Endothelial cell of coronary artery (primary cell): Measurements from ENCODE around the gene PEF1. TPM values are rescaled to one million over a fixed set of nuclear protein-coding genes. Genes with fewer than 3 reads are reported as not detected.

Source experiments
- total RNA-seq: library from RNA; depleted of rRNA; stranded (reverse); fragments of >200 nt; gene quantifications from 2 replicates; pipeline ENCODE4 v1.2.3, GENCODE V29; 2014

PEF1 gene, protein sequence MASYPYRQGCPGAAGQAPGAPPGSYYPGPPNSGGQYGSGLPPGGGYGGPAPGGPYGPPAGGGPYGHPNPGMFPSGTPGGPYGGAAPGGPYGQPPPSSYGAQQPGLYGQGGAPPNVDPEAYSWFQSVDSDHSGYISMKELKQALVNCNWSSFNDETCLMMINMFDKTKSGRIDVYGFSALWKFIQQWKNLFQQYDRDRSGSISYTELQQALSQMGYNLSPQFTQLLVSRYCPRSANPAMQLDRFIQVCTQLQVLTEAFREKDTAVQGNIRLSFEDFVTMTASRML
- total RNA-seq: 63.7 and 69.3 TPM in 2 replicates

DNA sequence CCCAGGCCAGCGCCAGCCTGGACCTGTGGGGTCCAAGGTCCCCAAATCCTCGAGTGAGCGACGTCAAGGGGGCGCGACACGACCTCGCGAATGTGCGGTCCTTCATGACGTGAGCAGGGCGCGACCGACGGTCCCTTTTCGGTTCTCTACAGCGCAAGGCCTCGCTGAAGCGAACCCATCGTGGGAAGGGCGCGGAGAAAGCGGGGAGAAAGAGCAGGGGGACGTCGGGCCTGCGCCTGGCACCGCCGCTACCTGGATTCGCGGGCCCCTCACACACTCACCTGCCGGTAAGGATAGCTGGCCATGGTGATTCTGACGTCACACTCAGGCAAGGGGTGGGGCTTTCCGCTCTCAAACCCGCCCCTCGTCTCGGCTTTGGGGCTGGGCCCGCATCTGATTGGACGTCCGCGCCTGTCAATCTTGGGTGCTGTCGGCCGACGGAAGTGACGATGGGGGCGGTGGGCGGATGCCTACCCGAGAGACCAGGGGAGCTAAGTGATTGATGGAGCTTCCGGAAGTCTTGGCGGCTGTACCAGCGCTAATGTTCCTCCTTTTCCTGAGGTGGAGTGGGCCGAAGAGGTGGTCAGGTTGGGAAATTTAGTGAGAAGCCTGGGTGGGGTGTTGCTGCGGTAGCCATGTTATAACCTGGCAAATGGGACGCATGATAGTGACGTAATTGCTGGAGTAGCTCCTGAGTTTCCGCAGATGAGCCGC, at the start of gene PEF1:
TSS of gene PEF1 (minus strand) at position 317 of the 714 bp plus-strand sequence. CDS start at position 305, 12 bp downstream.

DNA sequence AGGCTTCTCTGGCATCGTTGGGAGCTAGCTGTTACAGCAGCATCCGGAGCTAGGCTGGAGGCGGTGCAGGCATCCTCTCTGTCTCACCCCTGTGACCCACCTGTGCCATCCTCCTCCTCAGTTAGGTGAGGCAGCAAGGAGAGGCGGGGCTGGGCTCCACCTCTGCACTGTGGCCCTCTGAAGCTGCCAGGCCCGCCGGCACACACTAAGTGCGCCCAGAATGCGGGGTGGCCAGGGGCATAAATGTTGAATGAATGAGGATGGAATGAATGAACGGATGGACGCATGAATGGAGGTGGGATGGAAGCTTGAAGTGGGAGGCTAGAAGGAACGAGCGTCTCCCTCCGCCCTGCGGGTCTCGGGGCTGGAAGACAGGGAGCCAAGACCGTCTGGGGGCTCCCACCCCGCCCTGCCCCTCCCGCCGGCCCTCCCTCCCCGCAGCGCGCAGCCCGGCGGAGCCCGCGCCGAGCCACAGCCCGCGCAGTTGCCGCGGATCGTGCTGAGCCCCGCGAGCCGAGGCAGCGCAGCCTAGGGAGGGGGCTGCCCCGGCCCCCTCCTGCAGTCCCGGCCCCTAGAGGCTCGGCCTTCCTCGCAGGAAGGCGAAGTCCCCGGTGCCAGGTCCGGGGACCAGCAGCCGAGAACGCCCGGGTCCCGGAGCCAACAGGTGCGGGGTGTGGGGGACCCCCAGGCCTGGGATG, 27.3 kb downstream of the PEF1 start, which contains the start of gene HCRTR1:
TSS of gene HCRTR1 (plus strand) at position 472 of the 698 bp plus-strand sequence. CDS start 1,504 bp downstream, outside the sequence.

Other genes with a start within 250 kb of the PEF1 start
- 1.8 and 3.6 TPM in 2 replicates for gene SERINC2, start 231.7 kb downstream of the PEF1 start, total RNA-seq
- gene TINAGL1, start 68.4 kb downstream of the PEF1 start, total RNA-seq: 336 and 343 TPM in 2 replicates
- 0.28 and 0.54 TPM in 2 replicates for gene HCRTR1, start 27.2 kb downstream of the PEF1 start, total RNA-seq
- gene COL16A1, start 59.1 kb upstream of the PEF1 start, total RNA-seq: 0.54 and 1.0 TPM in 2 replicates
- gene ADGRB2, start 119.5 kb upstream of the PEF1 start, total RNA-seq: 0.85 and 1.2 TPM in 2 replicates
- gene SPOCD1, start 171.1 kb upstream of the PEF1 start, total RNA-seq: 33.4 and 49.5 TPM in 2 replicates